K562 (cell line): ENCODE measurements around the gene CCDC78. TPM values are rescaled to one million over a fixed set of nuclear protein-coding genes. Genes with fewer than 3 reads are reported as not detected.

Source experiments
- ATAC-seq: fragments of 200-7000 bp; cut with Tn5 transposase; 3 replicates; pipeline ENCODE4 v1.9.1; 2020; ENCODE audit warnings: moderate library complexity
- BruUV-seq: library from RNA; stranded (reverse); fragments of 400-500 nt; replicated peaks from 2 replicates; lab custom pipeline; 2021; lab: Mats Ljungman, UMichigan
- CTCF ChIA-PET: fragments of 300-600 bp; formaldehyde crosslinking; extraction: SDS; loops from one replicate; lab custom pipeline; 2021; ENCODE audit warnings: low intra/inter-chr PET ratio; lab: Yijun Ruan, JAX
- POLR2A ChIA-PET: fragments of 300-600, 350-650 bp; sonication (Branson Sonifier 250); formaldehyde crosslinking; extraction: SDS; loops from one replicate; lab custom pipeline; 2021; ENCODE audit warnings: antibody characterized with exemption, inconsistent platforms; lab: Yijun Ruan, JAX
- DNase-seq, 4 experiments: peaks; one replicate each; pipeline versions ENCODE4 v3.0.0 to v3.0.0-alpha.2; 2011 to 2018; ENCODE audit warnings: low spot score in 3 of 4, mixed read lengths in 3 of 4; ENCODE audit errors: extremely low read depth in 1 of 4
- FAIRE-seq: peaks from 2 replicates; lab custom pipeline; 2011; peaks lifted over from hg19 to GRCh38; lab: Jason Lieb, UNC
- H2AFZ ChIP-seq: 2 replicates; pipeline ENCODE4 v1.6.0; 2011; ENCODE audit warnings: low read depth, low read length, control low read depth, inconsistent platforms
- H3K27ac ChIP-seq: fragments of 200-600 bp; 3 replicates; pipeline ENCODE4 v1.8.0; 2011; ENCODE audit warnings: low read depth, mild to moderate bottlenecking, control low read depth, inconsistent platforms, low read length, moderate library complexity, mixed read lengths; ENCODE audit errors: extremely low read depth
- H3K27me3 ChIP-seq, 2 experiments: fragments of 300-600 bp in 1 of 2; 2 replicates in 1 of 2; 3 replicates in 1 of 2; pipeline versions ENCODE4 v1.6.0 to v1.8.0; 2011; ENCODE audit warnings: inconsistent platforms in 2 of 2, low read length in 2 of 2, mild to moderate bottlenecking in 1 of 2, mixed read lengths in 1 of 2, moderate library complexity in 1 of 2; ENCODE audit not compliant: control insufficient read depth in 2 of 2, insufficient read depth in 2 of 2
- H3K36me3 ChIP-seq: fragments of 300-600 bp; 3 replicates; pipeline ENCODE4 v1.8.0; 2011; ENCODE audit warnings: mild to moderate bottlenecking, low read length, inconsistent platforms; ENCODE audit not compliant: control insufficient read depth, insufficient read depth
- H3K4me1 ChIP-seq, 2 experiments: fragments of 200-600 bp in 1 of 2; replicated peaks in 1 of 2; 2 replicates in 1 of 2; 3 replicates in 1 of 2; pipeline versions ENCODE4 v1.5.1 to v1.8.0; 2011; ENCODE audit warnings: inconsistent platforms in 2 of 2, low read length in 2 of 2, mild to moderate bottlenecking in 1 of 2, mixed read lengths in 1 of 2, moderate library complexity in 1 of 2; ENCODE audit not compliant: control insufficient read depth in 2 of 2, insufficient read depth in 2 of 2
- H3K4me2 ChIP-seq: 2 replicates; pipeline ENCODE4 v1.6.1; 2011; ENCODE audit warnings: low read length, control low read depth, inconsistent platforms, mixed read lengths; ENCODE audit not compliant: insufficient read depth
- H3K4me3 ChIP-seq: fragments of 200-600 bp; sonication (generic), shearing (Covaris generic); 2 replicates; pipeline ENCODE4 v1.5.1; 2016; ENCODE audit warnings: control low read depth, inconsistent platforms
- H3K79me2 ChIP-seq: fragments of 200-600 bp; 3 replicates; pipeline ENCODE4 v1.8.0; 2011; ENCODE audit warnings: low read length, inconsistent platforms; ENCODE audit not compliant: control insufficient read depth, insufficient read depth
- H3K9ac ChIP-seq, 2 experiments: 2 replicates each; pipeline versions ENCODE4 v1.6.0 to v1.6.1; 2011; ENCODE audit warnings: low read depth in 2 of 2, low read length in 2 of 2, control low read depth in 1 of 2, inconsistent platforms in 1 of 2, mild to moderate bottlenecking in 1 of 2, mixed read lengths in 1 of 2; ENCODE audit not compliant: insufficient read depth in 1 of 2
- H3K9me1 ChIP-seq: one replicate; pipeline ENCODE4 v1.6.0; 2011; ENCODE audit warnings: inconsistent platforms, mild to moderate bottlenecking, low read length, moderate library complexity; ENCODE audit not compliant: control insufficient read depth, insufficient read depth
- H3K9me3 ChIP-seq: replicated peaks from 2 replicates; pipeline ENCODE4 v1.5.1; 2011; ENCODE audit warnings: low read depth, low read length, inconsistent platforms; ENCODE audit not compliant: control insufficient read depth, insufficient read depth
- H4K20me1 ChIP-seq: replicated peaks from 2 replicates; pipeline ENCODE4 v1.6.1; 2011; ENCODE audit warnings: low read length, inconsistent platforms, mixed read lengths; ENCODE audit not compliant: control insufficient read depth, insufficient read depth
- RHOXF2B ChIP-seq: fragments of 250-450 bp; sonication (Bioruptor Pico); conservative IDR thresholded peaks from 2 replicates; pipeline ENCODE4 v1.5.1; 2021
- ZNF133 ChIP-seq: fragments of 250-450 bp; sonication (Bioruptor Pico); IDR thresholded peaks from 2 replicates; pipeline ENCODE4 v1.4.0; 2020; ENCODE audit warnings: mild to moderate bottlenecking
- WGBS: fragments of 100-300 bp; shearing (Covaris generic); methylation state at CpG from one replicate; pipeline ENCODE4 v1.1.6; 2016; ENCODE audit warnings: low coverage, mixed read lengths; ENCODE audit not compliant: insufficient coverage; ENCODE audit errors: missing lambda C conversion rate; 5-methylcytosine and 5-hydroxymethylcytosine counted together
- in situ Hi-C: fragments of 300-500 bp; cut with MboI; formaldehyde crosslinking; loops from 4 replicates; pipeline ENCODE4 v1.15.0; 2018; ENCODE audit warnings: inconsistent platforms, mixed read lengths
- intact Hi-C: fragments of 100-400 bp; cut with micrococcal nuclease; formaldehyde crosslinking; loops from 2 replicates; pipeline ENCODE4 v1.14.2; 2022
- polyA plus RNA-seq, 8 experiments: library from polyadenylated mRNA; depleted of rRNA in 4 of 8; stranded (reverse) in 5 of 8; unstranded in 3 of 8; fragments of >200 nt; fragmentation: Nextera tagmentation in 2 of 8; fragmentation: Illumina TruSeq in 1 of 8; extraction: Ambion mirVana in 2 of 8; extraction: Trizol in 1 of 8; gene quantifications; 2 replicates each; pipeline versions ENCODE4 v1.2.1 to v1.2.3, GENCODE V29; 2011 to 2014; ENCODE audit warnings: inconsistent platforms in 1 of 8, missing spikeins in 1 of 8
- total RNA-seq, 7 experiments: library from RNA; depleted of rRNA in 6 of 7; stranded (reverse); fragments of >200 nt in 6 of 7; fragmentation: Illumina TruSeq in 2 of 7; extraction: Trizol in 2 of 7; gene quantifications; 2 replicates each; pipeline versions ENCODE4 v1.2.1 to v1.2.3, GENCODE V29; 2011 to 2021; ENCODE audit warnings: low replicate concordance in 1 of 7
- TF ChIP-seq, protein P1 (sequence below): fragments of 250-450 bp; sonication (Bioruptor Pico); IDR thresholded peaks from 2 replicates; pipeline ENCODE4 v1.5.0; 2020; ENCODE audit warnings: mild to moderate bottlenecking

CCDC78 gene
- total and polyA plus RNA-seq, 9 of the 15 experiments (the other 6 are each of a cell fraction or from before 2014, with no cell fraction given): 0.24 to 17.7 (median 2.9) TPM

GRCh38 chr16:749010-749409, 22.8 kb upstream of the CCDC78 start:
- H3K4me2 ChIP-seq: no peak overlapping the region
- 67% methylated on average over 6 of the region's 6 CpGs for WGBS
- DNase-seq: no peak
- H2AFZ ChIP-seq: no peak overlapping the region
- BruUV-seq: no TSS peak
- no peaks in the 10 kb centered on the region for H4K20me1 ChIP-seq
- no peaks in the 10 kb centered on the region for H3K79me2 ChIP-seq
- ATAC-seq: no peak
- POLR2A ChIA-PET: interaction anchor here (0.6 to 1.2 kb wide), 4 partner anchors 11 to 343 kb away, joined by 3 read pairs; no protein-coding TSS in a partner anchor
- H3K27ac ChIP-seq: no peak overlapping the region
- intact Hi-C loops (no loop called here), in situ Hi-C loops (no loop called here)
- no peaks in the 10 kb centered on the region for H3K9me3 ChIP-seq
- H3K4me1 ChIP-seq: peaks cover 0 to 31% of the 10 kb centered on the region in 2 experiments; a peak in 3 of 5 replicates
- no peak for TF ChIP-seq RHOXF2B (CRISPR knock-in tag)
- no peak for TF ChIP-seq ZNF133
- TF ChIP-seq, protein P1, sequence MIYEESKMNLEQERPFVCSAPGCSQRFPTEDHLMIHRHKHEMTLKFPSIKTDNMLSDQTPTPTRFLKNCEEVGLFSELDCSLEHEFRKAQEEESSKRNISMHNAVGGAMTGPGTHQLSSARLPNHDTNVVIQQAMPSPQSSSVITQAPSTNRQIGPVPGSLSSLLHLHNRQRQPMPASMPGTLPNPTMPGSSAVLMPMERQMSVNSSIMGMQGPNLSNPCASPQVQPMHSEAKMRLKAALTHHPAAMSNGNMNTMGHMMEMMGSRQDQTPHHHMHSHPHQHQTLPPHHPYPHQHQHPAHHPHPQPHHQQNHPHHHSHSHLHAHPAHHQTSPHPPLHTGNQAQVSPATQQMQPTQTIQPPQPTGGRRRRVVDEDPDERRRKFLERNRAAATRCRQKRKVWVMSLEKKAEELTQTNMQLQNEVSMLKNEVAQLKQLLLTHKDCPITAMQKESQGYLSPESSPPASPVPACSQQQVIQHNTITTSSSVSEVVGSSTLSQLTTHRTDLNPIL (CRISPR knock-in tag): no peak
- H3K36me3 ChIP-seq: no peaks in the 10 kb centered on the region
- no peak for FAIRE-seq
- CTCF ChIA-PET: interaction anchor here (0.7 kb wide), 1 partner anchor 35 kb away, joined by 6 read pairs; no protein-coding TSS in a partner anchor
- H3K27me3 ChIP-seq: no peaks in the 10 kb centered on the region
- H3K9me1 ChIP-seq: no peaks in the 10 kb centered on the region
- no peak overlapping the region for H3K4me3 ChIP-seq
- no peak overlapping the region for H3K9ac ChIP-seq
